Measurements from ENCODE around the gene ZCCHC18.

The ZCCHC18 gene

GRCh38 chrX:104134583-104135261 lies 22.4 kb downstream of the ZCCHC18 start:
- DNase-seq (ENCODE audit: low spot score), result no peak

- no peak for DNase-seq (ENCODE audit: low spot score)
These were observed 23.4 kb downstream of the ZCCHC18 start for GRCh38 chrX:104135677-104136076.

- DNase-seq (ENCODE audit: low spot score), result peak; percentile 77
These were observed 24.1 kb downstream of the ZCCHC18 start for GRCh38 chrX:104136241-104137019.

GRCh38 chrX:104137496-104137895 lies 25.2 kb downstream of the ZCCHC18 start:
- peak; percentile 34 for DNase-seq (ENCODE audit: low spot score)

GRCh38 chrX:104141087-104141760 lies 28.9 kb downstream of the ZCCHC18 start:
- no peak for DNase-seq (ENCODE audit: low spot score)

- no peak for DNase-seq (ENCODE audit: low spot score)
These were observed 38.7 kb downstream of the ZCCHC18 start for GRCh38 chrX:104151037-104151436.

GRCh38 chrX:104156630-104157529 lies 44.6 kb downstream of the ZCCHC18 start, which contains the start of gene SLC25A53:
TSS of gene SLC25A53 (minus strand) at chrX:104157009. CDS start at chrX:104105257, 51,752 bp downstream.
- peak; percentile 76 for DNase-seq (ENCODE audit: low spot score)

Data from hematopoietic multipotent progenitor cell treated with erythropoietin and hydrocortisone succinate and interleukin-3 and kit ligand, for 17 days (in vitro differentiated cells).